Left renal cortex interstitium (tissue), 4 donors: Measurements from ENCODE around the gene FCHSD2. TPM values are rescaled to one million over a fixed set of nuclear protein-coding genes. Genes with fewer than 3 reads are reported as not detected.
"Not testable (repeated sequence)": the region's sequence is repeated elsewhere in the genome, so short reads cannot be mapped to it uniquely, and the experiment has no call there.

ENCODE experiments used
- DNase-seq, 4 donors: peaks; one replicate each; pipeline ENCODE4 v3.0.0-alpha.2; 2013; ENCODE audit warnings: low read depth in 4 of 4, low spot score in 2 of 4, missing footprints in 1 of 4
- polyA plus RNA-seq, 4 donors: library from polyadenylated mRNA; unstranded; fragments of 120-200 nt; gene quantifications; one replicate each; pipeline ENCODE4 v1.2.1, GENCODE V29; 2013; ENCODE audit not compliant: insufficient read length in 4 of 4

The FCHSD2 gene
- polyA plus RNA-seq, 4 donors: 36.1 to 43.2 (median 37.8) TPM

DNA sequence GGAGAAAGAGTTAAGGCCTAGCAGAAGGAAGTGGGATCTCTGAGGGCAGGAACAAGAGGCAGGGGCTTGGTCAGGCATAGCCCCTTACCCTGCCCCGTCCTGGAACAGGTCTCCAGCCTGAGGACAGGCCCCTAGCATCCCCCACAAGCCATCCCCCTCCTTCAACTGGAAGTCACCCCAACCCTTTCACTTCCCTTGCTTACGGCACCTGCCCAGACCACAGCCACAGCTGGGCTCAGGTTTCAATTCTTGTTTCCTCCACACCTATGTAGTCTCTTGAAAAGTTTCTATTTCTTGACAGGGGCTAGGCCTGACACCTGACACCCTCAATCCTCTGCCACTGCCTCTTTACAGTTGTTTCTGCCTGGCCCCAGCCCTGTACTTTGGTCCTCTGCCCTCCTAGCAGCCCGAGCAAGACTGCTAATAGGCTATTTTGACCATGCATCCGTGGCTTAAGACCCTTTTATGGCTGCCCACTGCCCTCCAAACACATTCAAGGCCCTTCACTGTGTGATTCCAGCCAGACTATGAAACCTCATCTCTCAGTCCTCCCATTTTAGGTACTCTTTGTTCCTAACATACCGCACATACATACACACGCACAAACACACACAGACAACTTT is 10.9 kb upstream of the FCHSD2 start:
- DNase-seq: no peak

DNA sequence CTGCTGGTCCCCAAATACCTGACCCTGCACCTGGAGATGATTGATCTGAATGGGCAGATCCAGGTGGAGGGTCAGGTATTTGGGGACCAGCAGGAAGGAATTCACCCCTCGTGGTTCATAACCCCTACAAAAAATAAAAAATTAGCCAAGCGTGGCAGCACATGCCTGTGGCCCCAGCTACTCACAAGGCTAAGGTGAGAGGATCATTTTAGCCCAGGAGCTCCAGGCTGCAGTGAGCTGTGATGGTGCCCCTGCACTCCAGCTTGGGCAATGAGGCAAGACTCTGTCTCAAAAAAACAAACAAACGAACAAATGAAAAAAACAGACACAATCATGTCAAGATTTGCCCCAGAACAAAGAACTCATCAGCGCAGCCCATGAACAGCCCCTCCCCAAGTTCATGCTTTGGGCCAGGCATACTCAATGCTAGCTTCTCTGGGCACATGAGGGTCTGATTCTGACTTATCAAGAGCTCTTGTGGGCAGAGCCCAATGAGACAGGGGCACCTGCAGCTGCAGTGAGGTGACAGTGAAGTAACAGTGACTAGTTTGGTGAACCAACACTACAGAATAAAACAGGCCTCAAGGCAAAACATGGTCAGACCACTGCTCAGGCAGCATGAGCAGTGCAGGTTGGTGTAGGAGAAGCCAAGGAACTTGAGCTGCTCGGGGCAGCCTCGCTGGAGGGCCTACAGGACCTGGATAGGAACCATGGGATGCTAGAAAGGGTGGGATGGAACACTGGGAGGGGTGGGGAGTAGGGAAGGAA is 10.2 kb upstream of the FCHSD2 start:
- DNase-seq: no peak

DNA sequence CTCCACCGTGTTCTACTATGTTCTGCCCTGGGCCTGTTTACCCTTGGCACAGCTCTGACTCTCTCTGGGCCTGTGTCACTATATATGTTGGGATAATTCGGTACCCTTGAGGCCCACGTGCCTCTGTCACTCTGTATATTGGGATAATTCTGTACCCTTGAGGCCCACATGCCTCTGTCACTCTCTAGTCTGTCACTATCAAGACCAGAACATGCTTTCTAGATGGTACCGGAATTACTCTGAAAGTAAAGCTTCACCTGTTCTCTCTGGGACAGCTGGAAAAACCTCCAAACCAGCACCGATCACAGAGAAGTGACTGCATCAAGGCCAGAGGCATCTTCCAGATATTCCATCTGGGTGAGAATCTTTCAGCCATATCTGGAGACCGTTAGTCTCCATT is 9.3 kb upstream of the FCHSD2 start:
- no peak for DNase-seq

DNA sequence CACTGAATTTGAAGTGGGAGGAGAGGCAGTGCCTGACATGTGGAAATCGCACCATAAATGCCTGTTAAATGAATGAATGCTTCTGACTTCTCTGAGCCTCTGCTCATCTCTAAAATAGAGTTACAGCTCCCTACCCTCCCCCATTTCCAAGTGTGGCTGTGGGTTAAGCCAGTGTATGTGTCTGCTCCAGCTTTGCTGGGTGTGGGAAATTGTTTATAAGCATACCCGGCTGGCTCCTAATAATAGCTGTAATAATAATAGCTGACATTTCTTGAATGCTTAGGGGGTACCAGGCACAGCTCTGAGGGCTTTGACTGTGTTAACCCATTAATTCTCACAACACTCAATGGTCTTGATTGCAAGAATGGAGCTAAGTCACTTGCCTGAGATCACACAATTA is 7.0 kb upstream of the FCHSD2 start:
- DNase-seq: no peak

DNA sequence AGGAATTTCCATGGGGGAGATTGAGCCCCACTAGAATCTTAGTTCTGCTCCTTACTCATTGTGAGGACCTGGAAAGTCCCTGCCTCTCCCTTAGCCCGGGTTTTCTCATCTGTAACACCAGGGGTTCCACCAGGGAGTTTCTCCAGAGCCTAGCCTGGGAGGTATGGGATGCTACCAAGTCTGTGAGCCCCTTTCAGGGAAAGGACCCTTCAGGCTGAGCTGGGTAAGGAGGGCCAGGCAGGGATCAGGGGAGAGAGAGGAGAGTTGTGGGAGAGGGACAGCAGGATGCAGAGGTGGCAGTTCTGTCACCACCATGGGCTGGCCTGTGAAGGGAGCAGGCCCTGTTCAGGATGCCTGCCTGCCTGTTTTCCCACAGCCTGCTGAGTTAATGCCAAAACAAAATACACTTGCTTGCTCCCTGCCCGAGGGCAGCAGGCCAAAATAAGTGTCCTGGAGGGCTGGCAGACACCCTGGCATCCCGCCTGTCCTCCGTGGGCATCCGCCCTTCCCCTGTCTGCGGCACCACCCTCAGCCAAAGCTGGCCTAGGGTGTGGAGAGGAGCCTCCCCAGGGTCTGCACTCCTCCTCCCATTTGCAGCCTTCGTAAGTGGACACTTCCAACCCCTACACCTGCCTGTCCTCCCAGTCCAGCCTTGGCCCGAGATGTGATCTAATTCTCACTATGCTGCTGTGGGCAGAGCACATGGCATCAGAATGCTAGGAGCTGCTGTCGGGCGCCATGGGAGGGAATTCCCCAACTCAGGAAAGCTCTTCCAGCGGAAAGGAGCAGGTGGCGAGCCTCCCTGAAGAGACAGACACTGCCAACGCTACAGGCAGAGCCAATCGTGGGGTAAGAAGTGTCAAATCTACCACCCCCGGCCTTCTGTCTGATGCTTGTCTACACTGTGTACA is 5.9 kb upstream of the FCHSD2 start:
- no peak for DNase-seq

DNA sequence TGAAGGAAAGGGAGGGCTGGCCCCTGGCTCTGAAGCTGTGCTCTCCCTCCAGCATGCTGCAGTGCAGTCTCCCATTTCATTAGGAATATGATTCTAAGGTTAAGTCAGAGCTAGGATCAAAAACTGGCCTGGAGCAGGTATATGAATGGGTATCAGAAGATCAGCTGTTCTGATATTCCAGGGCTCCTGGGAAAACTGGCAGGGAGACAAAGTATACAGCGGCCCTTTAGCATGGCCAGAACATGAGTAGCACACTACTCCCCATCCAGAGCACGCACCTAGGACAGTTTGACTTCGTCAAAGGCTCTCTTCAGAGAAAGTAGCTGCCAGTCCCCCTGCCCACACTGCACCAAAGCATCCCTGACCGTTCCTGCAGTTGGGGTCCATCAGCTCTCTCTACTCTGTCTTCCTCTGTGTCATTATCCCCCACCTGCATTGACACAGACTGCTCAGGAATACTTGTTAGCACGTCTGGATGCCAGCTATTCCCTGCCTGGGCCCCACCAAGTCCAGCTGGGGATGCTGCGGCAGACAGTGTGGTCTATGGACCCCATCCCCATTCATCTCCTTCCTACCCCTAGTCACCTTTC is 4.0 kb upstream of the FCHSD2 start:
- no peak for DNase-seq

DNA sequence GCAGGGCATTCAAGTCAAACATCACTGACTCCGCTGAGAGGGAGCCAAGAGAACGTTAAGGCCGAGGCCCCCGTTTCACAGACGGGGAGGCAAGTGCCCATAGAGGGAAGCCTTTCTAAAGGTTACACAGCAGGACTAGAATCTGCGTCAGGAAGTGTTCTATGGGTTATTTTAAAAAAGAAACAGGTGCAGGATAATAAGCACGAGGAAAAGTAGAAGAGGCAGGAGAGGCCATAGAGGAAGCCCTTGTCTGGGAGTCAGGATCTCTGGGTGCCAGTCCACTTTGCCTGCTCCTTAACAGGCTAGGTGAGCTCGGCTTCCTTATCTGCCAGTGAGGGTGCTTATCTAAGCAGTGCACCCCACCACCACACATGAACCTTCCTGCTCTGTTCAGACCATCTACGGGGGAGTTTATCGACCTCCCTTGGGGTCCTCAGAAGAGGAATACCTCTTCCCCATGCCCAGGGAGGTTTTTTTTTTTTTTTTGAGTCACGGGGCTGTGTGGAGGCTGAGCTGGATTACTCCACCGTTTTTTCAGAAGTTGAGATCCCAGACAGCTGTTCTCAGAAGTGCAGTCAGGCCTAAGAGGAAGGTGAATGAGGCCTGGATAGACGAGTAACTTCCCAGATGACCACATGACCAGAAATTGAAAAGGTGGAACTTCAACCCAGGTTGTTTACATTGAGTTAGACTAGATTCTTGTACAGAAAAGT is 1.2 kb upstream of the FCHSD2 start:
- peak in 1 of 4 donors; percentile 43 for DNase-seq

DNA sequence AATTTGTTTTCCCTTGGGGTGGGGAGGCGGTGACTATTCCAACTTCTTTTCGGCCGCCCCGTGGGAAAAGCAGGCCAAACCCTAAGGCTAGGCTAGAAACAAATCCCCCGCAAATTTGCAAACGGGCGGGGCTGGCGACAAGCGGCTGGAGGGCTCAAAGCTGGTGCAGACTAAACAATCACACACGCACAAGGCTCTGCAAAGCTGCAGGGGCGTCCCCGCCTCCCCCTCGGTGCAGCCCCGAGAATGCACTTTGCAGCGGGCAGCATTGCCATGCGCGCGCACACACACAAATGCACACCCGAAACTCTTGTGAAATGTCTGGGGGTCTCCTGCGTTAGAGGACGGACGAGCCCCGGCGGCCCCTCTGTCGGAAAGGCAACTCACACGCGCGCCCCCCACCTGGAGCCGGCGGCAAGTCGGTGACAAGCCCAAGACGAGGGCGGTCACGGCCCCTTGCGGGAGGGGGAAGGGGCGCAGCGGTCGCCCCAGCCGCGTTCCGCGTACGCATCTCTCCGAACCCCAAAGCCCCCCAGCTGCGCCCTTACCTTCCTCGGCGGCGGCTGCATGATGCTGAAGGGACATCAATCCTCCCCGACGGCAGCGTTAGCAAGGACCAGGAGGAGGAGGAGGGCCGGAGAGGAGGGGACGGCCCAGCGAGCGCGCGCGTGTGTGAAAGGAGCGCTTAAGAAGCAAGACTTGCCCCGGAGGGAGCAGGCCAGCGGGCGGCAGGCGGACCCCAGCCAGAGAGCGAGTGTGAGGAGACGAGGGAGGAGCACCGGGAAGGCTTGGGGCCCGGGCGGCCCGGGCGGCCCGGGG is 600 bp downstream of the FCHSD2 start:
- peak in 2 of 4 donors; percentile 45 to 56 for DNase-seq

DNA sequence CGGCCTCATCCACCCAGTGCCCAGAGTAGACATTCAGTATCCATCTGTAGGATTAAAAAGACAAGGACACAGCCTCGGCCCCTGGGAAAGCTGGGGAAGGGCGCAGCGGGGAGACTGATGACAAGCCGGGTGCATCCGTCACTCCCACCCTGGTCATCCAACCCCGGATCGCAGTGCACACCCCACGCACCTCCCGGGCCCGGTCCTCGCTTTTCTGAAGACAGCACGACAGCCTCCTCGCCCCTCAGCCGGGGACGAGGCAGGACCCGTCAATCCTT is 1.1 kb downstream of the FCHSD2 start:
- no peak for DNase-seq

DNA sequence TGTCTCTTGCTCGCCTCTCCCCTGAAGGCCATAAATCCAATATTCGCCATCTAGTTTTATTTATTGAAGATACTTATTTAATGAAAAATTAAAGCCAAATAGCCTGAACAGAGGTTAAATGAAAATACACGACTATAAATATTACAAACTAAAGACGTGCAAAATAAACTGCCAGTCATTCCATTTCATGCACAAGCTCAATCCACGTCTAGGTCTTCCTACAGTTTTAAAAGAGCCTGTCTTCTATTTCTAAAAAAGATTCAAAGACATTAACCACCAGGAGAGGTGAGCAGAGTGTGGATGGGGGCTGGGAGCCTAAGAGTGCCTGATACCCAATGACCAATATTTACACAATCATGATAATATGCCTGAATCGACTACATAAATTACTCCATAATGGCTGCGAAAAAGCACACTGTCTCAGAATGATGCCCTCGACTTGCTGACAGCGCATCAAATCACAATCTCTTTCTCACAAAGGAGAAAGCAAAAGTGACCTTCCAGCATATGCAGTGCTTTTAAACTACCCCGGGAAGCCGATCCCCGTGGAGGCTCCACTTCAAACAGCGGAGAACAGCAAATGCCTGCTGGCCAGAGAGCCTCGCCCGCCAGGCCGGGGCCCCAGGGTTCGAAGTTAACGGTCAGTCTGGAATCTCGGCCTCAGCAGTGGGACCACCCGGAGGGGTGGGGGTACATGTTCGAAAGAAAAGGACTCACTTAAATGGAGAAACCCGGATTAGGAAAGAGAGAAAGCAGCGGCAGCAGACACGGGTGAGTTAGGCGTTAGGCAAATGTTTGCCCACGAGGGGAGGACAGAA is 1.7 kb downstream of the FCHSD2 start:
- DNase-seq: no peak

DNA sequence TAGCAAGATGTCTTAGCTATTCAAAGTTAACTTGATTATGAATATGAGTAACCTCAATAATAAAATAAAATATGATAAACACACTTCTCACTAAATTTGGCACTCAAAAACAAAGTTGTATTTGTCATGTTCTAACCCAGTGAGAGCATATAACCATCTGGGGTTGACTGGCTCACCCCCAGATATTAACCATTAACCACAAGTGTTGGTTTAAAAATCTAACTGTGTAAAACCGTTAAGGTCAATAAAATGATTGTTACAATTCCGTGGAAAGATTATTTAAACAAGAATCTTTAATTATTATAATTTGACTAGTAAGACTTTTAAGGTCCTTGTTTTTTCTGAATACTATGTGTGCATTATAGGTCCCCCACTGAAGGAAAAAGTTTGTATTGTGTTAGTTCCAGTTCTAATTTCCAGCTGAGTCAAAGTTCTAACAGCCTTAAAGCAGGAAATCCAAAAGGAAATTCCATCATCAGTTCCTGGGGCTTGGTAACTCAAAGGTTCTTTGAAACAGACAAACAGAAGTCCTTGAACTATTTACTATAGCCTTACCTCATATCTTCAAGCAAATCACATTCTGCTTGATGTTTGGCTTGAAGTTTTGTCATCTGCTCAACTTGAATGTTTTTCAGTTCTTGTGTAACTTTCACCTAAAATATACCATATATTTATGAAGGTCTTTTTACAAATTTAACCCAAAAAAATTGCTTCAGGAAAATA is 2.5 kb downstream of the FCHSD2 start:
- no peak for DNase-seq

DNA sequence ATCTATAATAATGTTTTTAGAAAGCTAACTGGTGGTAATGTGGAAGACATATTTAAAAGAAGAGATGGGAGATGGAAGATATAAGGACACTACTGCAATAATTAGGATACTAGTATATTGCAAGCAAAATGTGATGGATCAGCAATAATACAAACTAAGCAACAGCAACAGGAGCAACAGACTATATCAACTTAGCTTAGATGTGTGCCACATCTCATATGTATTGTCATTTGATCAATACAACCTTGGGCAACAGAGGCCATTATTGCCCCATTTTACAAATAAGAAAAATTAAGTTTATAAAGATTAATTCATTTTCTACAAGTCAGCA is 4.2 kb downstream of the FCHSD2 start:
- no peak for DNase-seq

DNA sequence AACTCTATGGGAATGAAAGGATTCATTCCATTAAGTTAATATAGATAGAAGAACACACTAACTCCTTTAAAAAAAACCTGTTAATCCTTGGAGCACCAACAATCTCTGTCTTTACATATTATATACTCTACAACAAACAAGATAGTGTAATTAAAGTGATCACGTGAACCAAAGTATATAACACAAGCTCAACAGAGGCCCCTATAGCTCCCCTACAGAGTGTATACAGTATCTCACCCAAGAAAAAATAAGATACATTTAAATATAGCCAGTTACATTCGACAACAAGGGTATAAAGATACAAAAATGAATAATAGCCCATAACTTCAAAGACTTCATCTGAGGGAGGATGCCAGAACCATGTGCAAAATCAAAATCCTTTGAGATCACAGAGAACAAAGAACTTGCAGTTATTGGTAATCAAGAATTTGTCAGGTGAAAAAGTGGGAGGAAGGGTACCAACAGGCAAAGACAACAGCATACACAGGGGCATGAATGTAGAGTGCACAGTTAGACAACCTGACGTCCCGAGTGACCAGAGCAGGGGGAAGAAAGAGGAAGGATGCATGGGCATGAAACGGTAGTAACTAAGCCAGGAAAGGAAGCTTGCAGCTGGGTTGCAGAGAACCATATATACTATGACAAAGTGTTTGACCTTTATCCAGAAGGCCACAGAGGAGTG is 4.7 kb downstream of the FCHSD2 start:
- no peak for DNase-seq

DNA sequence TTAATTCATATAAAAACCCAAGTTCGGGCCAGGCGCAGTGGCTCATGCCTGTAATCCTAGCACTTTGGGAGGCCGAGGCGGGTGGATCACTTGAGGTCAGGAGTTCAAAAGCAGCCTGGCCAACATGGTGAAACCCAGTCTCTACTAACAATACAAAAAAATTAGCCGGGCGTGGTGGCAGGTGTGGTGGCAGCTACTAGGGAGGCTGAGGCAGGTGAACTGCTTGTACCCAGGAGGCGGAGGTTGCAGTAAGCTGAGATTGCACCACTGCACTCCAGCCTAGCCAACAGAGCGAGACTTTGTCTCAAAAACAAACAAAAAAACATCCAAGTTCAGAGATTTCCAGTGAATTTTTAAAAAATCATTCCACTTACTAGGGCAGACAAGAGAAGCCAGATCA is 5.4 kb downstream of the FCHSD2 start:
- DNase-seq: not testable (repeated sequence)

DNA sequence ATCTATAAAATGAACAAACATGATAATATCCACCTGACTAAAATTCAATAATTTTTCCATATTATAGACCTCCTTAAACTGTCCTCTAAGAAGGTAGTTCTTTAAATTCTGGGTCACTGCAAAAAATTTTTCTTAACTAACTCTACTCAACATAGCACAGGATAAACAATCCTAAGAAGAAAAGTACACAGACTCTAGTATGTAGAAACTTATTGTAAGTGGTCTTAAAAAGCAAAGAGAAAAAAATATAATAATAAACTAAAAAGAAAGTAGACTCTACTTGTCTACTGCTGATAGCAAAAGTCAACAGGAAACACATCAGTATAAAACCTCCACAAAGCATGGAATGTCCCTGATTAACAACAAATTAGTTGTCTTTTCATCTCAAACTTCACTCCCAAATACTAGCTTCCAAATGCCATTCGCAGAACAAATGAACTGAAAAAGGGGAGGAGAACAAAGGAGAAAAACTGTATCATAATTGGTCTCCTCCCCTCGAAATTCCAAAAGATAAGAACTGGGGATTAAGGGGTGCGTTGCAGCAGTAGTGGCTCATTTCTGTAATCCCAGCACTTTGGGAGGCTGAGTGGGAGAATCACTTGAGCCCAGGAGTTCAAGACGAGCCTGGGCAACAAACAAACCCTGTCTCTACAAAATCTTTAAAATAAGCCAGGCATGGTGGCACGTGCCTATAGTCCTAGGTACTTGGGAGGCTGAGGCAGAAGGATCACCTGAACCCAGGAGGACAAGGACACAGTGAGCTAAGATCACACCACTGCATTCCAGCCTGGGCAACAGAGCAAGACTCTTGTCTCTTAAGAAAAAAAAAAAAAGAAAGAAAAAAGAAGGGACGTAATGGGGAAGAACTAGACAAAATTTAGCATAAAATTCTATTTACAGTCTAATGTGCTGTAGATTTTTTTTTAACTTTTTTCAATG is 6.5 kb downstream of the FCHSD2 start:
- no peak for DNase-seq

DNA sequence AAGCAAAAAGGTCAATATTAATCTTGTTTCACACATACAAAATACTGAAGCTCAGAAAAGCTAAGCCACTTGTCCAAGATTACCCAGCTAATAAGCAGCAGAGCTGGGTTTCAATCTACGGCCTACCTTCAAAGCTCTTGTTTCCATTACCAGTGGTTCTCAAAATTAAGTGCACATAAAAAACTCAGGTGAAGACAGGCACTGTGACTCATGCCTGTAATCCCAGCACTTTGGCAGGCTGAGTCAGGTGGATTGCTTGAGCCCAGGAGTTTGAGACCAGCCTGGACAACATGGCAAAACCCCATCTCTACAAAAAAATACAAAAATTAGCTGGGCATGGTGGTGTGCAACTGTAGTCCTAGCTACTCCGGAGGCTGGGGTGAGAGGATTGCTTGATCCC is 9.8 kb downstream of the FCHSD2 start:
- not testable (repeated sequence) for DNase-seq

DNA sequence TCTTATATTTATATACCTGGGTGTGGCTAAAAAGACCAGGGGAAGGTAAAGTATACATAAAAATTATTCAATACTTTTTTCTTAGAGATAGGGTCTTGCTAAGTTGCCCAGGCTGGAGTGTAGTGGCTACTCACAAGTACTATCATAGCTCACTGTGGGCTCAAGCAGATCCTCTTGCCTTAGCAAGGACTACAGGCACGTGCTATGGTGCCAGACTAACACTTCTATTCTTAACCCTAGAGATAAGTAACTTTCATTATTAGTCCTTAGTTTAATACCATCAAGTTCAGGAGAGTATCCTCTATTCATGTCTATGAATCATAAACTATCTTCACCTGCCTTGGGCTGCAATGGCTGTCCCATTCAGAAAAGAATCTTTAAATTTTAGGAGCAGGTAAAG is 11.9 kb downstream of the FCHSD2 start:
- no peak for DNase-seq
